HFFc6 (cell line): ENCODE results near the gene PLCB2. TPM values are rescaled to one million over a fixed set of nuclear protein-coding genes. Genes with fewer than 3 reads are reported as not detected.

Experiments used
- DNase-seq: peaks from one replicate; pipeline ENCODE4 v3.0.0-alpha.2; 2018
- H3K27ac Mint-ChIP-seq: 2 replicates; pipeline ENCODE4 v1.8.0; 2020; ENCODE audit warnings: mild to moderate bottlenecking, mixed read lengths
- H3K27me3 Mint-ChIP-seq: 2 replicates; pipeline ENCODE4 v1.8.0; 2021; ENCODE audit warnings: mild to moderate bottlenecking, moderate library complexity, mixed read lengths; ENCODE audit not compliant: insufficient read depth
- H3K36me3 Mint-ChIP-seq: 2 replicates; pipeline ENCODE4 v1.8.0; 2021; ENCODE audit warnings: low read depth, mixed read lengths
- H3K4me1 Mint-ChIP-seq: 2 replicates; pipeline ENCODE4 v1.8.0; 2020; ENCODE audit warnings: low read depth, mixed read lengths
- H3K4me3 Mint-ChIP-seq: 2 replicates; pipeline ENCODE4 v1.8.0; 2020; ENCODE audit warnings: mild to moderate bottlenecking, moderate library complexity, mixed read lengths
- H3K9me3 Mint-ChIP-seq: 2 replicates; pipeline ENCODE4 v1.8.0; 2020; ENCODE audit warnings: mild to moderate bottlenecking, mixed read lengths
- total RNA-seq, 6 experiments: library from RNA; stranded (reverse); fragmentation: NEBNext Ultra II Directional; extraction: Animal tissue kit (Norgen Biotek cat#: 25700); gene quantifications; 2 replicates in 1 of 6; 3 replicates in 5 of 6; pipeline ENCODE4 v1.2.3, GENCODE V29; 2021
- TF ChIP-seq, protein P1 (sequence below): fragments of 200-600 bp; sonication (generic); IDR thresholded peaks from 2 replicates; pipeline ENCODE4 v1.5.0; 2021; ENCODE audit warnings: antibody characterized with exemption, mild to moderate bottlenecking

Gene PLCB2
- total RNA-seq, 6 experiments from 2014 or later, result 0.12 to 1.0 (median 0.48) TPM

DNA sequence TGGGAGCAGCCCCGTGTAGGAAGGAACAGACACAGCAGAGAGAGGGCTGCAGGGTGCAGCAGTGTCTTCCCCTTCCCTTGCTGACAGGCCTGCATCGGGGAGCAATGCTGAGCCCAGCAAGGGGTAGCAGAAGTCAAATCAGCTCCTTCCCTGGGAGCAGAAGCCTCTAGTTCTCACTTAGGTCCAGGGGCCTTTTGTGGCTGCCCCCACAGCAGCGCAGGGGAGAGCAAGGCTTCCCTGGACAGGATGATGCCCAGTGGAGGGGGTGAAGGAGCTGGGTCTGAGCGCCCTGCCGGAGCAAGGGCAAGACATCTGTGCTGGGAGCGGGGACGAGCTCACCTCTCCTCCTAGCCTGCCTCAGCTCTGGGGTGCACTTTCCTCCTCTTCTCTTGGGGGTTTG lies 827 bp downstream of the PLCB2 start:
- H3K4me1 Mint-ChIP-seq, result no peaks in the 10 kb centered on the region
- H3K4me3 Mint-ChIP-seq, result no peak overlapping the region
- H3K27ac Mint-ChIP-seq, result no peak overlapping the region
- peaks cover 25% of the 10 kb centered on the region for H3K27me3 Mint-ChIP-seq
- TF ChIP-seq, protein P1, sequence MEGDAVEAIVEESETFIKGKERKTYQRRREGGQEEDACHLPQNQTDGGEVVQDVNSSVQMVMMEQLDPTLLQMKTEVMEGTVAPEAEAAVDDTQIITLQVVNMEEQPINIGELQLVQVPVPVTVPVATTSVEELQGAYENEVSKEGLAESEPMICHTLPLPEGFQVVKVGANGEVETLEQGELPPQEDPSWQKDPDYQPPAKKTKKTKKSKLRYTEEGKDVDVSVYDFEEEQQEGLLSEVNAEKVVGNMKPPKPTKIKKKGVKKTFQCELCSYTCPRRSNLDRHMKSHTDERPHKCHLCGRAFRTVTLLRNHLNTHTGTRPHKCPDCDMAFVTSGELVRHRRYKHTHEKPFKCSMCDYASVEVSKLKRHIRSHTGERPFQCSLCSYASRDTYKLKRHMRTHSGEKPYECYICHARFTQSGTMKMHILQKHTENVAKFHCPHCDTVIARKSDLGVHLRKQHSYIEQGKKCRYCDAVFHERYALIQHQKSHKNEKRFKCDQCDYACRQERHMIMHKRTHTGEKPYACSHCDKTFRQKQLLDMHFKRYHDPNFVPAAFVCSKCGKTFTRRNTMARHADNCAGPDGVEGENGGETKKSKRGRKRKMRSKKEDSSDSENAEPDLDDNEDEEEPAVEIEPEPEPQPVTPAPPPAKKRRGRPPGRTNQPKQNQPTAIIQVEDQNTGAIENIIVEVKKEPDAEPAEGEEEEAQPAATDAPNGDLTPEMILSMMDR, result no peak
- H3K9me3 Mint-ChIP-seq, result no peaks in the 10 kb centered on the region
- no peak for DNase-seq
- H3K36me3 Mint-ChIP-seq, result no peaks in the 10 kb centered on the region

DNA sequence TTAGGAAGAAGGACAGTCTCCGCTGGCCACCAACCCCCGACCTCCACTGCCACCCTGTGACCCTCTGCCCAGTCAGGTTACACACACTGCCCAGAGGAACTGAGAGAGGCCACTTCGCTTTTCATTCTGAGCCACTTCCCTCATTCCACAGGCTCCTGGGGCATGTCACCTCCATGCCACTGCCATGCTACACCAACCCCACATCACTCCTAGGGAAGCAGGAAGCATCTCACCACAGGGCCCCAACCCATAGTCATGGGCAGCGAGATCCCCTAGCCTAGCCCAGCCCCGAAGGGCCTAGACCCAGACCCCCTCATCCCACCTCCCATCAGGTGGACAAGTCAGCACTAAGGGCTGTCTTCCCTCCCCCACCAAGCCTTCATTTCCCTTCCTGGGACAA lies 1.4 kb downstream of the PLCB2 start:
- no peaks in the 10 kb centered on the region for H3K9me3 Mint-ChIP-seq
- TF ChIP-seq, protein P1, result no peak
- H3K36me3 Mint-ChIP-seq, result no peaks in the 10 kb centered on the region
- no peak overlapping the region for H3K4me3 Mint-ChIP-seq
- no peak for DNase-seq
- H3K27ac Mint-ChIP-seq, result no peak overlapping the region
- no peaks in the 10 kb centered on the region for H3K4me1 Mint-ChIP-seq
- peaks cover 27% of the 10 kb centered on the region for H3K27me3 Mint-ChIP-seq

DNA sequence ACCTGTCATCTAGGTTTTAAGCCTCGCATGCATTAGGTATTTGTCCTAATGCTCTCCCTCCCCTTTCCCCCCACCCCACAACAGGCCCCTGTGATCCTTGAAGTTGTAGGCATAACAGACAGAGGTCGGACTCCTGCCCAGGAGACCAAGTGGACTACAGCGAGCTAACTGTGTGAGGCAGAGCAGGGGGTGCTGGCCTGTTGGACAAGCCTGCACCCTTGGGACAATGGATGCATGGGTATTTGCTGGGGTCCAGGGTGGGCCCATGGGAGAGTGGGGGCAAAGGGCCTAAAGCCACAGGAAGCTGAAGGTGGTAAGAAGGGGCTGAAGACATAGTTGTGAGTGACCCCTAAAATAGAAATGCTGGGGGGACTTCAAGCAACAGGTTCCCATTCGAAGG lies 2.5 kb downstream of the PLCB2 start:
- no peak for DNase-seq
- Mint-ChIP-seq H3K27me3 (peaks cover 35% of the 10 kb centered on the region), H3K4me1 (no peaks in the 10 kb centered on the region), H3K9me3 (peaks cover 6% of the 10 kb centered on the region; the same call in 1 of the 2 replicates), H3K4me3 (no peak overlapping the region), H3K36me3 (no peaks in the 10 kb centered on the region), H3K27ac (no peak overlapping the region)
- TF ChIP-seq, protein P1, result no peak

DNA sequence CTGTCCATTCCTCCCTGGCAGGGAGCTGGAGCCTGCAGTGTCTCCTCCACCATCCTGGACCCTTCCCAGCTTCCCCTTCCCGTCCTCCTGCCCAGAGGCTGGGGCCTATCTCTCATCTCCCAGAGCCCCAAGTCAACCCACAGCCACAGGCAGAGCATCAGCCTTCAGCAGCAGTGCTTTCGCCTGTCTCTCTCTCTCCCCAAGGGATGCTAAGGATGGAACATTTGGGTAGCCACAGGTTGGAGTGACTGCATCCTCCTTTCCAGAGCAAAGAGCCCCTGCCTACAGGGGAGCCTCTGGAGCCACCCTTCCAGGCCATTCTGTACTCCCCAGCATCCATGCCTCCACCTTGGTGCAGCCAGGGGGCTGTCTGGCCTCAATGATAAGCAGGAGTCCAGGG lies 4.2 kb downstream of the PLCB2 start:
- no peak for DNase-seq
- Mint-ChIP-seq H3K9me3 (peaks cover 20% of the 10 kb centered on the region), H3K4me1 (no peaks in the 10 kb centered on the region), H3K36me3 (peaks cover 8% of the 10 kb centered on the region), H3K27ac (no peak overlapping the region), H3K4me3 (no peak overlapping the region), H3K27me3 (peaks cover 45% of the 10 kb centered on the region)
- TF ChIP-seq, protein P1, result no peak

DNA sequence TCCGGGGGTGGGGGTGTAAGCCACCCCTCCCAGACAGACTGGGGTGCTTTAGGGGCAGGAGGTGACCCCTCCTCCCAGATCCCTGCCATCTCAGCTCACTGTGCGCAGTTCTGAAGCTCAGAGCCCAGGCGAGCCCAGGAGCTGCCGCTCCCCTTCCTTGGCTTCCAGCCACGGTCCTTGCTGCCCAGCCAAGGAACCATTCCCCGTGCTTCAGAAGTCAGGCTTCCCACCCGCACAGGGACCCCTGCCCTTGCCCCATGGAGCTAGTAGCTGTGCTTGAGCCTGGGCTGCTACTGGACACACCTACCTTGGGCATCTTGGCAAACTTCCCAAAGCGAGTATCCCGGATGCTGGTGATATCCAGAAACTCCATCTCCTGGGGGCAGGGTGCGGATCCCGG lies 4.8 kb downstream of the PLCB2 start:
- H3K4me3 Mint-ChIP-seq, result no peak overlapping the region
- no peaks in the 10 kb centered on the region for H3K4me1 Mint-ChIP-seq
- H3K9me3 Mint-ChIP-seq, result peaks cover 20% of the 10 kb centered on the region
- DNase-seq, result no peak
- TF ChIP-seq, protein P1, result no peak
- no peak overlapping the region for H3K27ac Mint-ChIP-seq
- H3K36me3 Mint-ChIP-seq, result peaks cover 8% of the 10 kb centered on the region
- H3K27me3 Mint-ChIP-seq, result peaks cover 51% of the 10 kb centered on the region

DNA sequence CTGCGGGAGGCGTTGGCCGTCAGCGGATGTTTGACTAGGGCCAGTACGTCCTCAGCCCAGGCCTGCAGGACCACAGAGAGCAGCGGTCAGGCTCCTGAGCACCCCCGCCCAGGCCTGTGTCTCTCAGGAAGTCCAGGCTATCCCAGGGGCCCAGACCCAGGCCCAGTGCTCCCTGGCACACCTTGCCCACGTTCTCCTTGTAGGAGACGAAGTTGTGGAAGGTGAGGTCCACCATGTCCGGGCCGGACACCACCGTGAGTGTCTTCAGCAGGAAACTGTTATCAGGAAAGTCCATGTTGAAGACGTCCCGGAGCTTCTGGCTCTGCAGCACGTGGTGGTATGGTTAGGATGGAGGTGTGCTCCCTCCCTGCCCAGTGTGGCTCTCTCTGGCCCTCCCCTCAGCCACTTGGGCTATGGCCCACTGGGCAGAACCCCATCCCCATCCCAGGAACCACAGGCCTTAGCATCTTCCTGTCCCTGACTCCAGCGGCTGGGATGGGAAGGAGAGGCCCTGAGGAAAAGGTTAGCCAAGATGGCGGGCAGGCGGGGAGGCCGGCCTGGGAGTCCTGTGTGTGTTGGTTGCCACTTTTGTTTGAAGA lies 5.3 kb downstream of the PLCB2 start:
- no peak overlapping the region for H3K27ac Mint-ChIP-seq
- peaks cover 8% of the 10 kb centered on the region for H3K36me3 Mint-ChIP-seq
- H3K9me3 Mint-ChIP-seq, result peaks cover 20% of the 10 kb centered on the region
- H3K27me3 Mint-ChIP-seq, result peaks cover 56% of the 10 kb centered on the region
- TF ChIP-seq, protein P1, result no peak
- no peaks in the 10 kb centered on the region for H3K4me1 Mint-ChIP-seq
- DNase-seq, result no peak
- H3K4me3 Mint-ChIP-seq, result no peak overlapping the region
